ENCODE measurements around the gene HEBP2.
"Not testable (repeated sequence)": the region's sequence is repeated elsewhere in the genome, so short reads cannot be mapped to it uniquely, and the experiment has no call there.

Gene HEBP2

GRCh38 chr6:138403801-138404665 is at the start of gene HEBP2:
TSS of gene HEBP2 (plus strand) at chr6:138404223. CDS start at chr6:138404496, 273 bp downstream.
- DNase-seq (ENCODE audit: low spot score), result peak; percentile 70

GRCh38 chr6:138357928-138358327 is 46.1 kb upstream of the HEBP2 start:
- no peak for DNase-seq (ENCODE audit: low spot score)

- not testable (repeated sequence) for DNase-seq (ENCODE audit: low spot score)
These were observed 35.3 kb upstream of the HEBP2 start for GRCh38 chr6:138368684-138369083.

- DNase-seq (ENCODE audit: low spot score), result no peak
These were observed 33.2 kb upstream of the HEBP2 start for GRCh38 chr6:138370631-138371451.

GRCh38 chr6:138371452-138371711 is 32.6 kb upstream of the HEBP2 start:
- no peak for DNase-seq (ENCODE audit: low spot score)

- DNase-seq (ENCODE audit: low spot score), result no peak
These were observed 32.3 kb upstream of the HEBP2 start for GRCh38 chr6:138371720-138372119.

GRCh38 chr6:138372711-138373463 is 31.1 kb upstream of the HEBP2 start:
- no peak for DNase-seq (ENCODE audit: low spot score)

- no peak for DNase-seq (ENCODE audit: low spot score)
These were observed 29.8 kb upstream of the HEBP2 start for GRCh38 chr6:138374230-138374629.

GRCh38 chr6:138374815-138375214 is 29.2 kb upstream of the HEBP2 start:
- DNase-seq (ENCODE audit: low spot score), result no peak

- DNase-seq (ENCODE audit: low spot score), result no peak
These were observed 27.0 kb upstream of the HEBP2 start for GRCh38 chr6:138377042-138377441.

GRCh38 chr6:138377844-138378243 is 26.2 kb upstream of the HEBP2 start, which contains the start of gene SMIM28:
TSS of gene SMIM28 (plus strand) at chr6:138377905. CDS start at chr6:138378073, 168 bp downstream.
- DNase-seq (ENCODE audit: low spot score), result no peak

- DNase-seq (ENCODE audit: low spot score), result no peak
These were observed 25.6 kb upstream of the HEBP2 start for GRCh38 chr6:138378463-138378862.

GRCh38 chr6:138382498-138383265 is 21.3 kb upstream of the HEBP2 start:
- DNase-seq (ENCODE audit: low spot score), result no peak

- no peak for DNase-seq (ENCODE audit: low spot score)
These were observed 20.2 kb upstream of the HEBP2 start for GRCh38 chr6:138383776-138384175.

GRCh38 chr6:138386897-138387296 is 17.1 kb upstream of the HEBP2 start:
- no peak for DNase-seq (ENCODE audit: low spot score)

GRCh38 chr6:138387577-138388368 is 16.2 kb upstream of the HEBP2 start:
- no peak for DNase-seq (ENCODE audit: low spot score)

GRCh38 chr6:138389551-138389950 is 14.5 kb upstream of the HEBP2 start:
- no peak for DNase-seq (ENCODE audit: low spot score)

- DNase-seq (ENCODE audit: low spot score), result no peak
These were observed 9.9 kb upstream of the HEBP2 start for GRCh38 chr6:138393871-138394783.

GRCh38 chr6:138396709-138397108 is 7.3 kb upstream of the HEBP2 start:
- DNase-seq (ENCODE audit: low spot score), result no peak

All from putamen (tissue), 1 donor.